Loucy (cell line): Measurements from ENCODE around the gene KRIT1.

ENCODE experiments used
- H2AFZ ChIP-seq: fragments of 200-600 bp; sonication (generic); 2 replicates; pipeline ENCODE4 v1.6.0; 2016; ENCODE audit warnings: antibody characterized with exemption, mild to moderate bottlenecking, low read length, moderate library complexity
- H3F3A ChIP-seq: fragments of 200-600 bp; 2 replicates; pipeline ENCODE4 v1.6.0; 2016; ENCODE audit warnings: antibody characterized with exemption, low read depth, mild to moderate bottlenecking
- H3K27me3 ChIP-seq: fragments of 200-600 bp; sonication (generic); 2 replicates; pipeline ENCODE4 v1.6.1; 2014; ENCODE audit warnings: low read length, mild to moderate bottlenecking; ENCODE audit not compliant: insufficient read depth, poor library complexity, severe bottlenecking
- H3K36me3 ChIP-seq: fragments of 200-600 bp; sonication (generic); 2 replicates; pipeline ENCODE4 v1.6.1; 2016; ENCODE audit warnings: low read length; ENCODE audit not compliant: insufficient read depth
- H3K4me1 ChIP-seq: fragments of 200-600 bp; sonication (generic); 2 replicates; pipeline ENCODE4 v1.5.1; 2014; ENCODE audit warnings: low read length, mild to moderate bottlenecking; ENCODE audit not compliant: insufficient read depth, poor library complexity, severe bottlenecking
- H3K4me2 ChIP-seq: fragments of 200-600 bp; sonication (generic); 2 replicates; pipeline ENCODE4 v1.6.0; 2014; ENCODE audit warnings: antibody characterized with exemption, low read length, low read depth, mild to moderate bottlenecking; ENCODE audit not compliant: poor library complexity, severe bottlenecking
- H3K4me3 ChIP-seq: fragments of 200-600 bp; sonication (generic); 2 replicates; pipeline ENCODE4 v1.5.1; 2014; ENCODE audit warnings: low read length, mild to moderate bottlenecking, mixed read lengths; ENCODE audit not compliant: poor library complexity, severe bottlenecking
- H3K79me2 ChIP-seq: fragments of 200-600 bp; sonication (generic); 2 replicates; pipeline ENCODE4 v1.6.1; 2014; ENCODE audit warnings: low read length; ENCODE audit not compliant: insufficient read depth
- H3K9ac ChIP-seq: fragments of 200-600 bp; sonication (generic); 2 replicates; pipeline ENCODE4 v1.6.0; 2014; ENCODE audit warnings: mild to moderate bottlenecking, low read depth, low read length, moderate library complexity; ENCODE audit not compliant: poor library complexity, severe bottlenecking
- H3K9me2 ChIP-seq: fragments of 200-600 bp; sonication (generic); replicated peaks from 2 replicates; pipeline ENCODE4 v1.6.1; 2016; ENCODE audit warnings: low read depth, low read length, mixed read lengths
- H3K9me3 ChIP-seq: fragments of 200-600 bp; sonication (generic); 2 replicates; pipeline ENCODE4 v1.6.1; 2014; ENCODE audit warnings: mild to moderate bottlenecking, antibody characterized with exemption, low read length, low read depth; ENCODE audit not compliant: insufficient read depth
- H4K20me1 ChIP-seq: fragments of 200-600 bp; sonication (generic); 2 replicates; pipeline ENCODE4 v1.6.0; 2014; ENCODE audit warnings: antibody characterized with exemption, low read length, mild to moderate bottlenecking; ENCODE audit not compliant: insufficient read depth, poor library complexity, severe bottlenecking
- CTCF ChIP-seq: fragments of 200-600 bp; sonication (generic); conservative IDR thresholded peaks from 2 replicates; pipeline ENCODE4 v1.5.1; 2014; ENCODE audit warnings: mild to moderate bottlenecking, antibody characterized with exemption, low read length
- EZH2phosphoT487 ChIP-seq: fragments of 200-600 bp; IDR thresholded peaks from 2 replicates; pipeline ENCODE4 v1.6.1; 2018; ENCODE audit warnings: antibody characterized with exemption, mild to moderate bottlenecking, moderate library complexity, borderline replicate concordance

The KRIT1 gene

GRCh38 chr7:92228742-92229141 is 17.0 kb downstream of the KRIT1 start:
- Histone ChIP-seq H3K9me3 (no peaks in the 10 kb centered on the region), H3F3A (no peaks in the 10 kb centered on the region), H3K9ac (no peak overlapping the region), H3K4me2 (no peak overlapping the region), H3K4me3 (no peak overlapping the region), H3K36me3 (peaks cover 29% of the 10 kb centered on the region), H3K4me1 (no peaks in the 10 kb centered on the region), H3K9me2 (no peaks in the 10 kb centered on the region), H3K27me3 (no peaks in the 10 kb centered on the region), H3K79me2 (no peaks in the 10 kb centered on the region), H4K20me1 (no peaks in the 10 kb centered on the region), H2AFZ (no peak overlapping the region)
- no peak for TF ChIP-seq CTCF
- TF ChIP-seq EZH2phosphoT487, result no peak

GRCh38 chr7:92228100-92228499 is 17.6 kb downstream of the KRIT1 start:
- H3K36me3 ChIP-seq, result peaks cover 27% of the 10 kb centered on the region
- H3K4me1 ChIP-seq, result no peaks in the 10 kb centered on the region
- H3K79me2 ChIP-seq, result no peaks in the 10 kb centered on the region
- H4K20me1 ChIP-seq, result no peaks in the 10 kb centered on the region
- no peak overlapping the region for H3K9ac ChIP-seq
- TF ChIP-seq EZH2phosphoT487 (no peak), CTCF (no peak)
- H3K4me3 ChIP-seq, result no peak overlapping the region
- H3K4me2 ChIP-seq, result no peak overlapping the region
- H3F3A ChIP-seq, result no peaks in the 10 kb centered on the region
- no peaks in the 10 kb centered on the region for H3K9me3 ChIP-seq
- no peak overlapping the region for H2AFZ ChIP-seq
- H3K9me2 ChIP-seq, result no peaks in the 10 kb centered on the region
- H3K27me3 ChIP-seq, result no peaks in the 10 kb centered on the region

GRCh38 chr7:92226981-92227380 is 18.7 kb downstream of the KRIT1 start:
- Histone ChIP-seq H3K79me2 (no peaks in the 10 kb centered on the region), H3K9ac (no peak overlapping the region), H3K4me3 (no peak overlapping the region), H3K4me2 (no peak overlapping the region), H3K36me3 (peaks cover 20% of the 10 kb centered on the region), H3K27me3 (no peaks in the 10 kb centered on the region), H3F3A (no peaks in the 10 kb centered on the region), H4K20me1 (no peaks in the 10 kb centered on the region), H2AFZ (no peak overlapping the region), H3K4me1 (no peaks in the 10 kb centered on the region), H3K9me3 (no peaks in the 10 kb centered on the region), H3K9me2 (no peaks in the 10 kb centered on the region)
- TF ChIP-seq EZH2phosphoT487, result no peak
- no peak for TF ChIP-seq CTCF
